HFF-Myc (cell line): ENCODE data around the gene SLC16A5.
A peak's percentile ranks its signal among the peaks of the same experiment; 100 is the strongest.
"Not testable (repeated sequence)": the region's sequence is repeated elsewhere in the genome, so short reads cannot be mapped to it uniquely, and the experiment has no call there.

Experiments
- DNase-seq: peaks from one replicate; pipeline ENCODE4 v3.0.0-alpha.2; 2011; ENCODE audit warnings: low read depth; ENCODE audit errors: extremely low read depth
- H3K4me3 ChIP-seq: replicated peaks from 2 replicates; pipeline ENCODE4 v1.5.1; 2011; ENCODE audit warnings: low read depth, mild to moderate bottlenecking, control low read depth, low read length
- CTCF ChIP-seq: IDR thresholded peaks from 2 replicates; pipeline ENCODE4 v1.5.1; 2012; ENCODE audit warnings: mild to moderate bottlenecking, low read depth, low read length, control low read depth; ENCODE audit errors: missing control alignments

Gene SLC16A5

GRCh38 chr17:75130632-75131277, 43.0 kb downstream of the SLC16A5 start:
- peak; percentile 52 for TF ChIP-seq CTCF

GRCh38 chr17:75131278-75132017, 43.7 kb downstream of the SLC16A5 start, which contains the start of gene NT5C:
Gene NT5C, minus strand, starts transcription at chr17:75131742. Its CDS starts 35 bp downstream, at chr17:75131707.
- DNase-seq, result peak; percentile 44
- peak; percentile 73 for TF ChIP-seq CTCF

More at GRCh38 chr17:75130632-75131277, 43.0 kb downstream of the SLC16A5 start:
- DNase-seq, result no peak
- H3K4me3 ChIP-seq, result peak overlapping the region; percentile 89

GRCh38 chr17:75132018-75133000, 44.6 kb downstream of the SLC16A5 start:
- peak overlapping the region; percentile 89 for H3K4me3 ChIP-seq
- not testable (repeated sequence) for DNase-seq

More at GRCh38 chr17:75131278-75132017, 43.7 kb downstream of the SLC16A5 start, which contains the start of gene NT5C:
- H3K4me3 ChIP-seq, result peak within 1 kb of the TSS; percentile 89

- no peak overlapping the region for H3K4me3 ChIP-seq
- DNase-seq, result no peak
- TF ChIP-seq CTCF, result no peak
These were observed 45.2 kb downstream of the SLC16A5 start for GRCh38 chr17:75133001-75133400.

GRCh38 chr17:75133607-75134347, 46.0 kb downstream of the SLC16A5 start:
- not testable (repeated sequence) for DNase-seq

GRCh38 chr17:75135452-75135851, 47.7 kb downstream of the SLC16A5 start:
- H3K4me3 ChIP-seq, result no peak overlapping the region
- no peak for TF ChIP-seq CTCF

More at GRCh38 chr17:75133607-75134347, 46.0 kb downstream of the SLC16A5 start:
- H3K4me3 ChIP-seq, result not testable (repeated sequence)

GRCh38 chr17:75135946-75136345, 48.2 kb downstream of the SLC16A5 start:
- TF ChIP-seq CTCF, result no peak
- DNase-seq, result no peak
- no peak overlapping the region for H3K4me3 ChIP-seq

More at GRCh38 chr17:75135452-75135851, 47.7 kb downstream of the SLC16A5 start:
- no peak for DNase-seq

- H3K4me3 ChIP-seq, DNase-seq: not testable (repeated sequence)
These were observed 50.0 kb downstream of the SLC16A5 start for GRCh38 chr17:75137762-75138161.
